Measurements from ENCODE around the gene BTBD9.

GRCh38 chr6:38142178-38142902 lies 497.4 kb downstream of the BTBD9 start:
- TF ChIP-seq CTCF (IDR thresholded peaks at IDR 0.05 in 8 of 11, conservative IDR thresholded peaks at IDR 0.05 in 3 of 11) (no peak), POLR2AphosphoS5 (IDR thresholded peaks at IDR 0.05) (no peak), POLR2A (IDR thresholded peaks at IDR 0.05) (no peak)
